HEK293 (cell line): Measurements from ENCODE around the gene TCOF1.

Source experiments
- CTCF ChIA-PET: fragments of 350-600 bp; formaldehyde crosslinking; extraction: SDS; loops from one replicate; lab custom pipeline; 2021; ENCODE audit warnings: antibody characterized with exemption; lab: Yijun Ruan, JAX
- POLR2A ChIA-PET: fragments of 300-600 bp; formaldehyde crosslinking; extraction: SDS; loops from one replicate; lab custom pipeline; 2020; ENCODE audit warnings: antibody characterized with exemption, inconsistent platforms; lab: Yijun Ruan, JAX
- H3K27ac ChIP-seq: fragments of 200-500 bp; sonication (Bioruptor generic); 2 replicates; pipeline ENCODE4 v1.5.1; 2014; ENCODE audit warnings: low read depth, low read length, control low read depth, inconsistent platforms; ENCODE audit errors: extremely low read depth
- H3K36me3 ChIP-seq, 2 experiments: fragments of 200-500 bp in 1 of 2; sonication (Bioruptor generic) in 1 of 2; 1 replicate in 1 of 2; 2 replicates in 1 of 2; pipeline ENCODE4 v1.5.1; 2014 to 2017; ENCODE audit warnings: inconsistent platforms in 2 of 2, low read length in 2 of 2; ENCODE audit not compliant: control insufficient read depth in 2 of 2, insufficient read depth in 1 of 2
- H3K4me1 ChIP-seq: fragments of 200-500 bp; sonication (Bioruptor generic); 2 replicates; pipeline ENCODE4 v1.5.1; 2014; ENCODE audit warnings: mild to moderate bottlenecking, low read length, inconsistent platforms; ENCODE audit not compliant: control insufficient read depth, insufficient read depth
- H3K4me3 ChIP-seq: 2 replicates; pipeline ENCODE4 v1.5.1; 2011; ENCODE audit warnings: low read depth, mild to moderate bottlenecking, control low read depth, low read length, moderate library complexity
- H3K9me3 ChIP-seq: fragments of 200-500 bp; sonication (Bioruptor generic); 2 replicates; pipeline ENCODE4 v1.5.1; 2014; ENCODE audit warnings: low read depth, low read length, inconsistent platforms; ENCODE audit not compliant: control insufficient read depth, insufficient read depth
- ELK4 ChIP-seq: IDR thresholded peaks from 2 replicates; pipeline ENCODE4 v1.6.1; 2011; ENCODE audit warnings: mild to moderate bottlenecking, low read depth, low read length, borderline replicate concordance
- HOXD13 ChIP-seq: sonication (generic); formaldehyde crosslinking; IDR thresholded peaks from 2 replicates; pipeline ENCODE4 v1.8.0; 2022; ENCODE audit warnings: missing genetic modification reagents, borderline replicate concordance
- KLF1 ChIP-seq: fragments of 450-650 bp; formaldehyde crosslinking; IDR thresholded peaks from 2 replicates; pipeline ENCODE4 v1.5.1; 2016; ENCODE audit warnings: missing biosample characterization, missing genetic modification characterization
- OVOL3 ChIP-seq: fragments of 450-650 bp; formaldehyde crosslinking; IDR thresholded peaks from 2 replicates; pipeline ENCODE4 v1.5.1; 2016; ENCODE audit warnings: missing biosample characterization, missing genetic modification characterization
- SCRT2 ChIP-seq: fragments of 450-650 bp; formaldehyde crosslinking; IDR thresholded peaks from 2 replicates; pipeline ENCODE4 v1.5.1; 2016; ENCODE audit warnings: missing biosample characterization, missing genetic modification characterization
- SP2 ChIP-seq: fragments of 450-650 bp; formaldehyde crosslinking; IDR thresholded peaks from 2 replicates; pipeline ENCODE4 v1.5.1; 2016; ENCODE audit warnings: missing biosample characterization, missing genetic modification characterization
- ZEB2 ChIP-seq: fragments of 450-650 bp; formaldehyde crosslinking; IDR thresholded peaks from 2 replicates; pipeline ENCODE4 v1.5.1; 2016; ENCODE audit warnings: missing biosample characterization, missing genetic modification characterization
- ZFP37 ChIP-seq: fragments of 450-650 bp; formaldehyde crosslinking; IDR thresholded peaks from 2 replicates; pipeline ENCODE4 v1.5.1; 2016; ENCODE audit warnings: missing biosample characterization, missing genetic modification characterization
- ZNF155 ChIP-seq: fragments of 450-650 bp; formaldehyde crosslinking; IDR thresholded peaks from 2 replicates; pipeline ENCODE4 v1.5.1; 2016; ENCODE audit warnings: missing biosample characterization, missing genetic modification characterization
- ZNF19 ChIP-seq: fragments of 450-650 bp; formaldehyde crosslinking; IDR thresholded peaks from 2 replicates; pipeline ENCODE4; 2016; ENCODE audit warnings: missing biosample characterization, missing genetic modification characterization, low read depth
- ZNF214 ChIP-seq: fragments of 450-650 bp; formaldehyde crosslinking; IDR thresholded peaks from 2 replicates; pipeline ENCODE4 v1.5.1; 2017; ENCODE audit warnings: missing biosample characterization, mild to moderate bottlenecking, missing genetic modification characterization, borderline replicate concordance
- ZNF248 ChIP-seq: fragments of 450-650 bp; formaldehyde crosslinking; IDR thresholded peaks from 2 replicates; pipeline ENCODE4 v1.5.1; 2017; ENCODE audit warnings: missing biosample characterization, missing genetic modification characterization
- ZNF311 ChIP-seq: fragments of 450-650 bp; formaldehyde crosslinking; IDR thresholded peaks from 2 replicates; pipeline ENCODE4 v1.5.1; 2017; ENCODE audit warnings: missing biosample characterization, missing genetic modification characterization, borderline replicate concordance
- ZNF404 ChIP-seq: fragments of 450-650 bp; formaldehyde crosslinking; IDR thresholded peaks from 2 replicates; pipeline ENCODE4 v1.5.1; 2017; ENCODE audit warnings: missing biosample characterization, missing genetic modification characterization
- ZNF416 ChIP-seq: fragments of 450-650 bp; formaldehyde crosslinking; IDR thresholded peaks from 2 replicates; pipeline ENCODE4 v1.5.1; 2016; ENCODE audit warnings: missing biosample characterization, missing genetic modification characterization
- ZNF426 ChIP-seq: fragments of 450-650 bp; formaldehyde crosslinking; IDR thresholded peaks from 2 replicates; pipeline ENCODE4 v1.5.1; 2017; ENCODE audit warnings: missing biosample characterization, missing genetic modification characterization, mild to moderate bottlenecking, inconsistent platforms, moderate library complexity
- ZNF510 ChIP-seq: fragments of 450-650 bp; formaldehyde crosslinking; IDR thresholded peaks from 2 replicates; pipeline ENCODE4 v1.5.1; 2018; ENCODE audit warnings: mild to moderate bottlenecking, missing genetic modification characterization, missing biosample characterization; ENCODE audit not compliant: insufficient replicate concordance
- ZNF521 ChIP-seq: fragments of 450-650 bp; formaldehyde crosslinking; IDR thresholded peaks from 2 replicates; pipeline ENCODE4 v1.5.1; 2017; ENCODE audit warnings: missing biosample characterization, mild to moderate bottlenecking, missing genetic modification characterization
- ZNF555 ChIP-seq: fragments of 450-650 bp; formaldehyde crosslinking; conservative IDR thresholded peaks from 2 replicates; pipeline ENCODE4 v1.5.1; 2017; ENCODE audit warnings: missing biosample characterization, mild to moderate bottlenecking, missing genetic modification characterization, inconsistent platforms
- ZNF561 ChIP-seq: fragments of 450-650 bp; IDR thresholded peaks from 2 replicates; pipeline ENCODE4 v1.5.1; 2018; ENCODE audit warnings: missing biosample characterization, missing genetic modification characterization, borderline replicate concordance
- ZNF664 ChIP-seq: fragments of 450-650 bp; formaldehyde crosslinking; IDR thresholded peaks from 2 replicates; pipeline ENCODE4 v1.5.1; 2016; ENCODE audit warnings: missing biosample characterization, missing genetic modification characterization
- ZNF692 ChIP-seq: fragments of 450-650 bp; formaldehyde crosslinking; IDR thresholded peaks from 2 replicates; pipeline ENCODE4 v1.5.1; 2016; ENCODE audit warnings: missing biosample characterization, missing genetic modification characterization
- TF ChIP-seq, protein P1 (sequence below): fragments of 450-650 bp; formaldehyde crosslinking; IDR thresholded peaks from 2 replicates; pipeline ENCODE4 v1.5.1; 2016; ENCODE audit warnings: missing biosample characterization, missing genetic modification characterization
- TF ChIP-seq, protein P2 (sequence below): fragments of 450-650 bp; formaldehyde crosslinking; IDR thresholded peaks from 2 replicates; pipeline ENCODE4 v1.5.1; 2016; ENCODE audit warnings: missing biosample characterization, missing genetic modification characterization

TCOF1 gene

DNA sequence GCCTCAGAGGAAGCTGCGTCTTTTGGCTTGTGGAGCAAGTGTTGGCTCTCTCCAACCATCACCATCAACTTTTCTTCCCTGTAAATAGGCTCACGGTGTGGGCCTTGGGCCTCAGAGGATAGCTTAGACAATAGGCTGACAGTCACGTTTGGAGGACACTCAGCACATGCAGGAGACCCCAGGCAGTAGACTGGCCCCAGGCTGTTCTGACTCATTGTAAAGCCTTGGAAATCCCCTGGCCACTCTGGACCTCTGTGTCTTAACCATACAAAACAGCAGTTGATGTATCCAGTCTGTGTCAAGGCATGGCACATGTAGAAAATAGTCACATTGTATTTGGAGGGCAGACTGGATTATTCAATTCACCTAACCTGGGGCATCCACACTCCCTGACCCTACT is 36.6 kb downstream of the TCOF1 start:
- H3K27ac ChIP-seq = no peak overlapping the region

GRCh38 chr5:150394912-150395687 is 37.6 kb downstream of the TCOF1 start:
- H3K4me3 ChIP-seq = no peak overlapping the region
- H3K27ac ChIP-seq = no peak overlapping the region
- ChIA-PET CTCF (interaction anchor here (0.7 kb wide), 1 partner anchor 39 kb away, joined by 3 read pairs; no protein-coding TSS in a partner anchor), POLR2A (no interaction called here)
- no peaks in the 10 kb centered on the region for H3K9me3 ChIP-seq
- no peaks in the 10 kb centered on the region for H3K4me1 ChIP-seq
- TF ChIP-seq, protein P1, sequence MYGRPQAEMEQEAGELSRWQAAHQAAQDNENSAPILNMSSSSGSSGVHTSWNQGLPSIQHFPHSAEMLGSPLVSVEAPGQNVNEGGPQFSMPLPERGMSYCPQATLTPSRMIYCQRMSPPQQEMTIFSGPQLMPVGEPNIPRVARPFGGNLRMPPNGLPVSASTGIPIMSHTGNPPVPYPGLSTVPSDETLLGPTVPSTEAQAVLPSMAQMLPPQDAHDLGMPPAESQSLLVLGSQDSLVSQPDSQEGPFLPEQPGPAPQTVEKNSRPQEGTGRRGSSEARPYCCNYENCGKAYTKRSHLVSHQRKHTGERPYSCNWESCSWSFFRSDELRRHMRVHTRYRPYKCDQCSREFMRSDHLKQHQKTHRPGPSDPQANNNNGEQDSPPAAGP = no peak
- TF ChIP-seq ZNF155 (tag by site-specific recombination) (no peak), ZNF426 (tag by site-specific recombination) (no peak), OVOL3 (tag by site-specific recombination) (no peak), ZNF664 (tag by site-specific recombination) (no peak), ZNF19 (tag by site-specific recombination) (no peak), ZNF416 (tag by site-specific recombination) (no peak), ZNF214 (tag by site-specific recombination) (no peak), ZNF510 (tag by site-specific recombination) (no peak), HOXD13 (no peak)
- TF ChIP-seq, protein P2, sequence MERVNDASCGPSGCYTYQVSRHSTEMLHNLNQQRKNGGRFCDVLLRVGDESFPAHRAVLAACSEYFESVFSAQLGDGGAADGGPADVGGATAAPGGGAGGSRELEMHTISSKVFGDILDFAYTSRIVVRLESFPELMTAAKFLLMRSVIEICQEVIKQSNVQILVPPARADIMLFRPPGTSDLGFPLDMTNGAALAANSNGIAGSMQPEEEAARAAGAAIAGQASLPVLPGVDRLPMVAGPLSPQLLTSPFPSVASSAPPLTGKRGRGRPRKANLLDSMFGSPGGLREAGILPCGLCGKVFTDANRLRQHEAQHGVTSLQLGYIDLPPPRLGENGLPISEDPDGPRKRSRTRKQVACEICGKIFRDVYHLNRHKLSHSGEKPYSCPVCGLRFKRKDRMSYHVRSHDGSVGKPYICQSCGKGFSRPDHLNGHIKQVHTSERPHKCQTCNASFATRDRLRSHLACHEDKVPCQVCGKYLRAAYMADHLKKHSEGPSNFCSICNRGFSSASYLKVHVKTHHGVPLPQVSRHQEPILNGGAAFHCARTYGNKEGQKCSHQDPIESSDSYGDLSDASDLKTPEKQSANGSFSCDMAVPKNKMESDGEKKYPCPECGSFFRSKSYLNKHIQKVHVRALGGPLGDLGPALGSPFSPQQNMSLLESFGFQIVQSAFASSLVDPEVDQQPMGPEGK (tag by site-specific recombination) = no peak
- H3K36me3 ChIP-seq = peaks cover 26 to 97% of the 10 kb centered on the region in 2 experiments

More for the DNA sequence above, 36.6 kb downstream of the TCOF1 start:
- Histone ChIP-seq H3K4me1 (no peaks in the 10 kb centered on the region), H3K9me3 (no peaks in the 10 kb centered on the region)
- POLR2A ChIA-PET = no interaction called here
- CTCF ChIA-PET = no interaction called here
- TF ChIP-seq, protein P1 = no peak
- no peak for TF ChIP-seq ZNF521 (tag by site-specific recombination)
- TF ChIP-seq ZNF555 = no peak
- TF ChIP-seq ZNF404 (tag by site-specific recombination) = no peak
- TF ChIP-seq KLF1 (tag by site-specific recombination) = no peak
- no peak for TF ChIP-seq ELK4
- TF ChIP-seq, all 188 proteins: peak for 0
- H3K4me3 ChIP-seq = no peak overlapping the region
- H3K36me3 ChIP-seq = peaks cover 26 to 97% of the 10 kb centered on the region in 2 experiments

- CTCF ChIA-PET = interaction anchor here (0.7 kb wide), 1 partner anchor 38 kb away, joined by 3 read pairs; no protein-coding TSS in a partner anchor
- no peak for TF ChIP-seq SP2 (tag by site-specific recombination)
- no peak for TF ChIP-seq ZEB2
- no peak for TF ChIP-seq ZNF692 (tag by site-specific recombination)
- no peak for TF ChIP-seq ZNF510 (tag by site-specific recombination)
- TF ChIP-seq ZNF311 (tag by site-specific recombination) = no peak
- no peak for TF ChIP-seq ZFP37 (tag by site-specific recombination)
- no peak for TF ChIP-seq SCRT2 (tag by site-specific recombination)
- TF ChIP-seq ZNF248 (tag by site-specific recombination) = no peak
- no peak for TF ChIP-seq ZNF561 (tag by site-specific recombination)
These were observed 38.1 kb downstream of the TCOF1 start for GRCh38 chr5:150395688-150395975.

More at GRCh38 chr5:150395688-150395975, 38.1 kb downstream of the TCOF1 start:
- POLR2A ChIA-PET = no interaction called here
- H3K4me1 ChIP-seq = no peaks in the 10 kb centered on the region
- H3K36me3 ChIP-seq = peaks cover 26 to 97% of the 10 kb centered on the region in 2 experiments
- no peak overlapping the region for H3K4me3 ChIP-seq
- no peak overlapping the region for H3K27ac ChIP-seq
- no peaks in the 10 kb centered on the region for H3K9me3 ChIP-seq
